ENCODE measurements around the gene SMIM38. TPM values are rescaled to one million over a fixed set of nuclear protein-coding genes. Genes with fewer than 3 reads are reported as not detected.

SMIM38 gene
- total and polyA plus RNA-seq, 3 experiments from 2014 or later: 1.4 to 1.8 TPM; not detected in 1

GRCh38 chr11:69125861-69126260 is 29.9 kb upstream of the SMIM38 start:
- Mint-ChIP-seq H3K36me3 (no peaks in the 10 kb centered on the region), H3K9me3 (peaks cover 5 to 10% (median 9%) of the 10 kb centered on the region in 5 donors), H3K4me1 (peaks cover 13 to 30% (median 17%) of the 10 kb centered on the region in 3 donors), H3K27me3 (peaks cover 5% of the 10 kb centered on the region in 2 donors), H3K27ac (no peak overlapping the region), H3K4me3 (no peak overlapping the region)
- Histone ChIP-seq H3K27ac (ENCODE audit: low read depth, low read length) (no peak overlapping the region), H3K9me3 (ENCODE audit: low read length) (no peaks in the 10 kb centered on the region), H3K27me3 (ENCODE audit: insufficient read depth, low read length, poor library complexity, severe bottlenecking) (no peaks in the 10 kb centered on the region), H3K36me3 (ENCODE audit: insufficient read depth, low read length) (no peaks in the 10 kb centered on the region), H3K4me3 (ENCODE audit: low read length) (no peak overlapping the region), H3K4me1 (ENCODE audit: insufficient read depth, low read length) (peaks cover 45% of the 10 kb centered on the region)
- POLR2A ChIA-PET: no interaction called here
- no peak for DNase-seq
- CTCF ChIA-PET: no interaction called here

DNA sequence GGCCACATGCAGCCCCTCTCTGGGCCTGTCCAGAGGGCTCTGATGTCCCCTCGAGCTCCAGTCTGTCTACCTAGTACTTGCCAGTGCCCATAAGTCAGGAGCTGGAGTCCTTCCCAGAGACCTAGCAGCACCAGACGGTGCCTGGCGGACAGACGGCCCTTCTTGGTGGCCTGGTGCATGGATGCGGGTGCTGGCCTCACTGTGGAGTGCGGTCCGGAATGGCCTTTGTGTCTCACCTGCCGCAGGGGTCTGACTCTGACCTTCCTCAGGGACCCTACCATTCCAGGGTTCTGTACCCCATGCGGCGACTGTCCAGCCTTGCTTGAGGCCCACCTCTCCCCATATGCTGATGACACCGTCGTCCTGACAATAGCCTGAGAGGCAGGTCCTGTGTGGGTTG is 29.4 kb upstream of the SMIM38 start:
- ChIA-PET CTCF (interaction anchor here (1.2 kb wide), 1 partner anchor 163 kb away, joined by 3 read pairs; no protein-coding TSS in a partner anchor), POLR2A (no interaction called here)
- H3K4me1 Mint-ChIP-seq: peaks cover 13 to 27% (median 20%) of the 10 kb centered on the region in 3 donors
- Histone ChIP-seq H3K4me3 (ENCODE audit: low read length) (no peak overlapping the region), H3K27me3 (ENCODE audit: insufficient read depth, low read length, poor library complexity, severe bottlenecking) (no peaks in the 10 kb centered on the region), H3K9me3 (ENCODE audit: low read length) (no peaks in the 10 kb centered on the region), H3K4me1 (ENCODE audit: insufficient read depth, low read length) (peaks cover 45% of the 10 kb centered on the region), H3K27ac (ENCODE audit: low read depth, low read length) (no peak overlapping the region), H3K36me3 (ENCODE audit: insufficient read depth, low read length) (no peaks in the 10 kb centered on the region)
- H3K9me3 Mint-ChIP-seq: peaks cover 5 to 10% (median 9%) of the 10 kb centered on the region in 5 donors
- H3K36me3 Mint-ChIP-seq: no peaks in the 10 kb centered on the region
- H3K27me3 Mint-ChIP-seq: peaks cover 2 to 5% of the 10 kb centered on the region in 2 donors
- no peak overlapping the region for H3K27ac Mint-ChIP-seq
- DNase-seq: no peak
- no peak overlapping the region for H3K4me3 Mint-ChIP-seq

DNA sequence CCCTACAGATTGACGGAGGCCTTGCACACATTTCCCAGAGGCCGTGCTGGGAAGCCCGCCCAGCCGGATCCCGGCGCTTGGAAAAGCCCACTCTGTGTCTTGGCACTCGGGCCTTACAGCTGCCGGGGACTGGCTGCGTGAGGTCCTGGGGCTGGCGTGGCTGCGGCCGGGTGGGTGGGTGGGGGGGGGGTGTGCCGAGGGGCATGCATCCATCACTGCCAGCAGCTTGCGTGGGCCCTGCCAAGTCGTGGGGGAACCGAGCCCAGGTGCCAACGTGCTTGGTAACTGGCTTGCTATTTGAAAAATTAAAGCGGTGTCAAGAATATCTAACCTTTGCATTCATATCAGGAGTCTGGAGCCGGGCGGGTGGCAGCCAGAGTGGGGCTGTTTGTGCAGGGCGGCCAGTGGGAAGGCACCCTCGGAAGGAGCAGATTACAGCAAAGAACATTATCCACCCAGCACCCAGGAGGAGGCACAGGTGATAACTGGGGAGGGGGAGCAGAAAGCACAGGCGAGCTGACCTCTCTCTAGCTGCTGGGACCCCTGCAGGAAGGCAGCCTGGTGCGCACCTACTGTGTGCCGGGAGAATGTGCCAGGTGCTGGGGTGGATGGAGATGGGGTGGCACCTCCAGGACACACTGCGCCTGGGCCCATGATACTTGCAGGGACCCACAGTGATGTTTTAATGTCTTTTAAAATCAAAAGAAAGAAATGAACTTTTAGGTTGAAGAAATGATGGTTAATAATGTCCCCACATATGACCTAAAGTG is 28.5 kb upstream of the SMIM38 start:
- peaks cover 5 to 10% (median 9%) of the 10 kb centered on the region in 5 donors for H3K9me3 Mint-ChIP-seq
- H3K4me3 Mint-ChIP-seq: no peak overlapping the region
- CTCF ChIA-PET: interaction anchor here (1.2 kb wide), 1 partner anchor 164 kb away, joined by 3 read pairs; no protein-coding TSS in a partner anchor
- no peaks in the 10 kb centered on the region for H3K36me3 Mint-ChIP-seq
- H3K4me3 ChIP-seq (ENCODE audit: low read length): no peak overlapping the region
- no peak overlapping the region for H3K27ac Mint-ChIP-seq
- H3K27me3 Mint-ChIP-seq: peaks cover 0 to 5% of the 10 kb centered on the region in 2 donors
- POLR2A ChIA-PET: no interaction called here
- DNase-seq: no peak
- H3K27ac ChIP-seq (ENCODE audit: low read depth, low read length): no peak overlapping the region
- peaks cover 39% of the 10 kb centered on the region for H3K4me1 ChIP-seq (ENCODE audit: insufficient read depth, low read length)
- no peaks in the 10 kb centered on the region for H3K27me3 ChIP-seq (ENCODE audit: insufficient read depth, low read length, poor library complexity, severe bottlenecking)
- H3K9me3 ChIP-seq (ENCODE audit: low read length): no peaks in the 10 kb centered on the region
- H3K4me1 Mint-ChIP-seq: peaks cover 13 to 21% (median 19%) of the 10 kb centered on the region in 3 donors
- H3K36me3 ChIP-seq (ENCODE audit: insufficient read depth, low read length): no peaks in the 10 kb centered on the region

DNA sequence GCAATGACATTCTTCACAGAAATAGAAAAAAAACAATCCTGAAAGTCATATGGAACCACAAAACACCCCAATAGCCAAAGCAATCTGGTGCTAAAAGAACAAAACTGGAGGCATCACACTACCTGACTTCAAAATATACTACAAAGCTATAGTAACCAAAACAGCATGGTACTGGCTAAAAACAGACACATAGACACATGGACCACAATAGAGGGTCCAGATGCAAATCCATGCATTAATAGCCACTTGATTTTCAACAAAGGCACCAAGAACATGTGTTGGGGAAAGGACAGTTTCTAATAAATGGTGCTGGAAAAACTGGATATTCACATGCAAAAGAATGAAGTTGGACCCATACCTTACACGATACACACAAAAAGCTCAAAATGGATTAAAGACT is 27.9 kb upstream of the SMIM38 start:
- no peak overlapping the region for H3K27ac ChIP-seq (ENCODE audit: low read depth, low read length)
- DNase-seq: no peak
- H3K27me3 ChIP-seq (ENCODE audit: insufficient read depth, low read length, poor library complexity, severe bottlenecking): no peaks in the 10 kb centered on the region
- ChIA-PET POLR2A (no interaction called here), CTCF (no interaction called here)
- no peak overlapping the region for H3K4me3 Mint-ChIP-seq
- H3K9me3 Mint-ChIP-seq: peaks cover 5 to 10% (median 9%) of the 10 kb centered on the region in 5 donors
- no peaks in the 10 kb centered on the region for H3K36me3 Mint-ChIP-seq
- H3K4me1 Mint-ChIP-seq: peaks cover 8 to 15% (median 12%) of the 10 kb centered on the region in 3 donors
- H3K27ac Mint-ChIP-seq: no peak overlapping the region
- peaks cover 0 to 5% of the 10 kb centered on the region in 2 donors for H3K27me3 Mint-ChIP-seq
- H3K4me3 ChIP-seq (ENCODE audit: low read length): no peak overlapping the region
- H3K4me1 ChIP-seq (ENCODE audit: insufficient read depth, low read length): peaks cover 33% of the 10 kb centered on the region
- no peaks in the 10 kb centered on the region for H3K36me3 ChIP-seq (ENCODE audit: insufficient read depth, low read length)
- H3K9me3 ChIP-seq (ENCODE audit: low read length): no peaks in the 10 kb centered on the region

DNA sequence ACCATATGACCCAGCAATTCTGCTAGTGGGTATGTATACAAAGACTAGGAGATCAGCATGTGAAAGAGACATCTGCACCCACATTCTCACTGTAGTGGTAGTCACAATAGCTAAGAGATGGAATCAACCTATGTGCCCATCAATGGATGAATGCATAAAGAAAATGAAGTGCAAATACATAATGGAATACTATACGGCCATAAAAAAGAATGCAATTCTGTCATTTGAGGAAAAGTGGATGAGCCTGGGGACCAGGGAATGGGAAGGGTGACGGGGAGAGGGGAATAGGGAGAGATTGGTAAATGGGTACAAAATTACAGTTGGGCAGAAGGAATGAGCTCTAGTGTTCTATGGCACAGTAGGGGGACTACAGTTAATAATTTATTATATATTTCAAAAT is 26.7 kb upstream of the SMIM38 start:
- Histone ChIP-seq H3K4me3 (ENCODE audit: low read length) (no peak overlapping the region), H3K9me3 (ENCODE audit: low read length) (no peaks in the 10 kb centered on the region), H3K27ac (ENCODE audit: low read depth, low read length) (no peak overlapping the region), H3K36me3 (ENCODE audit: insufficient read depth, low read length) (no peaks in the 10 kb centered on the region), H3K27me3 (ENCODE audit: insufficient read depth, low read length, poor library complexity, severe bottlenecking) (no peaks in the 10 kb centered on the region), H3K4me1 (ENCODE audit: insufficient read depth, low read length) (peaks cover 21% of the 10 kb centered on the region)
- POLR2A ChIA-PET: no interaction called here
- no peaks in the 10 kb centered on the region for H3K36me3 Mint-ChIP-seq
- no peak overlapping the region for H3K27ac Mint-ChIP-seq
- peaks cover 7 to 13% (median 10%) of the 10 kb centered on the region in 5 donors for H3K9me3 Mint-ChIP-seq
- no peak overlapping the region for H3K4me3 Mint-ChIP-seq
- no peak for DNase-seq
- CTCF ChIA-PET: no interaction called here
- peaks cover 4 to 9% (median 5%) of the 10 kb centered on the region in 3 donors for H3K4me1 Mint-ChIP-seq
- peaks cover 0 to 5% of the 10 kb centered on the region in 2 donors for H3K27me3 Mint-ChIP-seq

DNA sequence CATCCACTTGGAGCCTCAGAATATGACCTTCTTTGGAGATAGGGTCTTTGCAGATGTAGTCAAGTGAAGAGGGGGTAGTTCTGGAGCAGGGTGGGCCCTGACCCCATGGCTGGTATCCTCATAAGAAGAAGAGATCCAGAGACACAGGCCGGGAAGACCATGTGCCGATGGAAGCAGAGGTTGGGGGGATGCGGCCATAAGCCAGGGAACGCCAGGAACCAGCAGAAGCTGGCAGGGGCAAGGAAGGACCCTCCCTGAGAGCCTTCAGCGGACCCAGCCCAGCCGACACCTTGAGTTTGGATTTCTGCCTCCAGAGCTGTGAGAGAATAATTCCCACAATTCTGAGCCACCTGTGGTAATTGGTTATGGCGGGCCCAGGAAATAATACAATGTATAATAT is 26.1 kb upstream of the SMIM38 start:
- peaks cover 0 to 5% of the 10 kb centered on the region in 2 donors for H3K27me3 Mint-ChIP-seq
- H3K9me3 Mint-ChIP-seq: peaks cover 7 to 13% (median 10%) of the 10 kb centered on the region in 5 donors
- no peaks in the 10 kb centered on the region for H3K9me3 ChIP-seq (ENCODE audit: low read length)
- no peaks in the 10 kb centered on the region for H3K27me3 ChIP-seq (ENCODE audit: insufficient read depth, low read length, poor library complexity, severe bottlenecking)
- H3K36me3 Mint-ChIP-seq: no peaks in the 10 kb centered on the region
- peaks cover 0 to 4% (median 0%) of the 10 kb centered on the region in 3 donors for H3K4me1 Mint-ChIP-seq
- H3K4me1 ChIP-seq (ENCODE audit: insufficient read depth, low read length): peaks cover 17% of the 10 kb centered on the region
- DNase-seq: no peak
- H3K27ac Mint-ChIP-seq: no peak overlapping the region
- no peak overlapping the region for H3K4me3 ChIP-seq (ENCODE audit: low read length)
- no peak overlapping the region for H3K27ac ChIP-seq (ENCODE audit: low read depth, low read length)
- H3K36me3 ChIP-seq (ENCODE audit: insufficient read depth, low read length): no peaks in the 10 kb centered on the region
- ChIA-PET CTCF (no interaction called here), POLR2A (no interaction called here)
- H3K4me3 Mint-ChIP-seq: no peak overlapping the region

DNA sequence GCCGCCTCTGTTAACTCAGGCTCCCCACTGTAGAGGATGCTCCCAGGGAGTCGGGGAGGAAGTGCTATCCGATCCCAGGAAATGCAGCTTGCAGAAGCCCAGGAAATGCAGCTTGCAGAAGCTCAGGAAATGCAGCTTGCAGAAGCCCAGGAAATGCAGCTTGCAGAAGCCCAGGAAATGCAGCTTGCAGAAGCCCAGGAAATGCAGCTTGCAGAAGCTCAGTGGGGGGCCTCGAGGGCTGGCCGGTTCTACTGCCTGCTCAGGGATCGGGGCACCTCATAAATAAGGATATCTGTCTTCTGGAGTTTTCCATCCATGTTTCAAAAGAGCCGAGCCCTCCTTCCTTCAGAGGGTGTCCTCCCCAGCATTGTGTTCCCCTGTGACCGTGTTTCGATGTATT is 25.1 kb upstream of the SMIM38 start:
- Mint-ChIP-seq H3K9me3 (peaks cover 7 to 13% (median 10%) of the 10 kb centered on the region in 5 donors), H3K4me3 (no peak overlapping the region), H3K27ac (no peak overlapping the region), H3K36me3 (no peaks in the 10 kb centered on the region), H3K27me3 (peaks cover 0 to 6% of the 10 kb centered on the region in 2 donors), H3K4me1 (peaks cover 0 to 4% (median 0%) of the 10 kb centered on the region in 3 donors)
- no peak overlapping the region for H3K4me3 ChIP-seq (ENCODE audit: low read length)
- H3K27ac ChIP-seq (ENCODE audit: low read depth, low read length): no peak overlapping the region
- H3K4me1 ChIP-seq (ENCODE audit: insufficient read depth, low read length): peaks cover 12% of the 10 kb centered on the region
- ChIA-PET POLR2A (no interaction called here), CTCF (no interaction called here)
- no peaks in the 10 kb centered on the region for H3K9me3 ChIP-seq (ENCODE audit: low read length)
- no peaks in the 10 kb centered on the region for H3K27me3 ChIP-seq (ENCODE audit: insufficient read depth, low read length, poor library complexity, severe bottlenecking)
- no peaks in the 10 kb centered on the region for H3K36me3 ChIP-seq (ENCODE audit: insufficient read depth, low read length)
- DNase-seq: no peak

DNA sequence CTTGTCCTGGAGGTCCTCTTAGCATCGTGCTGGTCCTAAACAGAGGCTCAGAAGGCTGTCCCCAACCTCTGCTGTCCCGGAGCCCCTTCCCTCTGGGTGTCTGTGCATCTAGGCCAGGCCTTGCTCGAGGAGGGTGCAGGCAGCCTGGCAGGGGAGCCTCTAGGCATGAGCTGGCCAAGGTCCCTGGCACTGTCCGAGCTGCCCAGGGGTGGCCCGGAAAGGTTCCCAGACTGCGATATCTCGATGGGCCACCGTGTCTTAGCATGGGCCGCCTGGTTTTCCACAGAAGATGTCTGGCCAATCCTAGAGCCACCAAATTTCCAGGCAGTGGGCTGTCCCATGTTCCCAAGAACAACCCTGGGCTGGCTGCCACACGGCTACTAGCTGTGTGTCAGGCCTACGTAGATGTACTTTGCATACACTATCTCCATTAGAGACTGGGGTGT is 24.6 kb upstream of the SMIM38 start:
- Histone ChIP-seq H3K27ac (ENCODE audit: low read depth, low read length) (no peak overlapping the region), H3K4me1 (ENCODE audit: insufficient read depth, low read length) (peaks cover 12% of the 10 kb centered on the region), H3K4me3 (ENCODE audit: low read length) (no peak overlapping the region), H3K27me3 (ENCODE audit: insufficient read depth, low read length, poor library complexity, severe bottlenecking) (no peaks in the 10 kb centered on the region), H3K36me3 (ENCODE audit: insufficient read depth, low read length) (no peaks in the 10 kb centered on the region), H3K9me3 (ENCODE audit: low read length) (no peaks in the 10 kb centered on the region)
- ChIA-PET CTCF (no interaction called here), POLR2A (no interaction called here)
- H3K9me3 Mint-ChIP-seq: peaks cover 7 to 13% (median 10%) of the 10 kb centered on the region in 5 donors
- DNase-seq: no peak
- no peak overlapping the region for H3K27ac Mint-ChIP-seq
- no peaks in the 10 kb centered on the region for H3K36me3 Mint-ChIP-seq
- H3K27me3 Mint-ChIP-seq: peaks cover 2 to 6% of the 10 kb centered on the region in 2 donors
- H3K4me1 Mint-ChIP-seq: peaks cover 0 to 7% (median 0%) of the 10 kb centered on the region in 3 donors
- no peak overlapping the region for H3K4me3 Mint-ChIP-seq
